Upper lobe of left lung (tissue), 6 donors: ENCODE measurements around the gene DSC2. TPM values are rescaled to one million over a fixed set of nuclear protein-coding genes. Genes with fewer than 3 reads are reported as not detected.

Experiments
- ATAC-seq, 2 donors: fragments of 200-7000 bp; cut with Tn5 transposase; one replicate each; pipeline ENCODE4 v1.9.1; 2022; ENCODE audit warnings: mild to moderate bottlenecking in 2 of 2, moderate library complexity in 2 of 2; ENCODE audit not compliant: low FRiP score in 2 of 2
- DNase-seq, 2 donors: peaks; one replicate each; pipeline ENCODE4 v3.0.0-alpha.2; 2019 to 2020
- H3K27ac ChIP-seq, 4 donors: fragments of 200-600 bp; sonication (generic); one replicate each; pipeline ENCODE4 v1.5.1; 2016 to 2019
- H3K27me3 ChIP-seq, 4 donors: fragments of 200-600 bp; sonication (generic); one replicate each; pipeline ENCODE4 v1.5.1; 2017 to 2019
- H3K36me3 ChIP-seq, 4 donors: fragments of 200-600 bp; sonication (generic); one replicate each; pipeline ENCODE4 v1.5.1; 2016 to 2019
- H3K4me1 ChIP-seq, 4 donors: fragments of 200-600 bp; sonication (generic); one replicate each; pipeline ENCODE4 v1.5.1; 2018 to 2019
- H3K4me3 ChIP-seq, 4 donors: fragments of 200-600 bp; sonication (generic); one replicate each; pipeline ENCODE4 v1.5.1; 2017 to 2019; ENCODE audit warnings: mild to moderate bottlenecking in 2 of 4, moderate library complexity in 1 of 4
- H3K9me3 ChIP-seq, 4 donors: fragments of 200-600 bp; sonication (generic); one replicate each; pipeline ENCODE4 v1.5.1; 2018 to 2019
- EP300 ChIP-seq, 4 donors: sonication (generic); formaldehyde crosslinking; IDR thresholded peaks; one replicate each; pipeline ENCODE4 v1.5.1; 2017; ENCODE audit warnings: antibody characterized with exemption in 4 of 4, control low read depth in 2 of 4
- POLR2A ChIP-seq, 4 donors: fragments of 450-650 bp; IDR thresholded peaks; one replicate each; pipeline ENCODE4 v1.5.1; 2016 to 2017; ENCODE audit warnings: antibody characterized with exemption in 4 of 4, mild to moderate bottlenecking in 2 of 4
- POLR2AphosphoS5 ChIP-seq, 2 donors: sonication (generic); formaldehyde crosslinking; IDR thresholded peaks; one replicate each; pipeline ENCODE4 v1.5.1; 2017; ENCODE audit warnings: antibody characterized with exemption in 2 of 2
- WGBS, 2 donors: methylation state at CpG; one replicate each; pipeline ENCODE4 v1.1.5; 2017 to 2018; 5-methylcytosine and 5-hydroxymethylcytosine counted together
- total RNA-seq, 6 donors: library from RNA; depleted of rRNA in 4 of 6; stranded (reverse); fragments of >200 nt in 4 of 6; gene quantifications; one replicate each; pipeline versions ENCODE4 v1.1.0 to v1.2.1, GENCODE V29; 2016 to 2021
- TF ChIP-seq, protein P1 (sequence below), 6 experiments: fragments of 450-650 bp in 4 of 6; fragments of 200-600 bp in 2 of 6; sonication (generic) in 2 of 6; IDR thresholded peaks; one replicate each; pipeline ENCODE4 v1.5.1; 2016 to 2019; ENCODE audit warnings: antibody characterized with exemption in 6 of 6
- donor health status: DM: no; HTN: no; CAD: no; lungs with moderate emphysema.
- donor health status: DM: no; HTN: yes; CAD: no; lungs with severe emphysema.

Gene DSC2
- total RNA-seq, 6 donors from 2014 or later: 2.1 to 19.5 (median 13.2) TPM

DNA sequence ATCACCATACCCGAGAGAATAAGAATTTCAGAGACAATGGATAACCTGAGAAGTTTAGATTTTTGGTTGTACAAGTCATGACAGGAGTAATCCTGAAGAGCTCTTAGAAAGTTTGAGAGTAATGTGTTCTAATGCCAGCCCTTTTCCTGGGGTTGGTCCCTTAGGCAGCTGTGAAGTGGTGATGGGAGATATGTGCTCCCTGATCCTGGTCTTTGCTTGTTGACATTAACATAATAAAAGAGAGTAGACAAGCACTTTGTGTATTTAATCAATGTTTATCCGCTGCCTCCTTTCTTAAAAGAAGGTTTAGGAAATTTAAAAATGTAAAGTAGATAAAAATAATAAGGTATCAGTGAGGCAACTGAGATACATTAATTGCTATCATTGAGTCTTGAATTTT, 45.9 kb downstream of the DSC2 start:
- Histone ChIP-seq H3K4me3 (no peak overlapping the region), H3K9me3 (peaks cover 0 to 3% (median 0%) of the 10 kb centered on the region in 4 donors), H3K36me3 (no peaks in the 10 kb centered on the region), H3K27ac (no peak overlapping the region), H3K4me1 (no peaks in the 10 kb centered on the region), H3K27me3 (no peaks in the 10 kb centered on the region)
- no peak for DNase-seq
- TF ChIP-seq, protein P1, sequence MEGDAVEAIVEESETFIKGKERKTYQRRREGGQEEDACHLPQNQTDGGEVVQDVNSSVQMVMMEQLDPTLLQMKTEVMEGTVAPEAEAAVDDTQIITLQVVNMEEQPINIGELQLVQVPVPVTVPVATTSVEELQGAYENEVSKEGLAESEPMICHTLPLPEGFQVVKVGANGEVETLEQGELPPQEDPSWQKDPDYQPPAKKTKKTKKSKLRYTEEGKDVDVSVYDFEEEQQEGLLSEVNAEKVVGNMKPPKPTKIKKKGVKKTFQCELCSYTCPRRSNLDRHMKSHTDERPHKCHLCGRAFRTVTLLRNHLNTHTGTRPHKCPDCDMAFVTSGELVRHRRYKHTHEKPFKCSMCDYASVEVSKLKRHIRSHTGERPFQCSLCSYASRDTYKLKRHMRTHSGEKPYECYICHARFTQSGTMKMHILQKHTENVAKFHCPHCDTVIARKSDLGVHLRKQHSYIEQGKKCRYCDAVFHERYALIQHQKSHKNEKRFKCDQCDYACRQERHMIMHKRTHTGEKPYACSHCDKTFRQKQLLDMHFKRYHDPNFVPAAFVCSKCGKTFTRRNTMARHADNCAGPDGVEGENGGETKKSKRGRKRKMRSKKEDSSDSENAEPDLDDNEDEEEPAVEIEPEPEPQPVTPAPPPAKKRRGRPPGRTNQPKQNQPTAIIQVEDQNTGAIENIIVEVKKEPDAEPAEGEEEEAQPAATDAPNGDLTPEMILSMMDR (IDR thresholded peaks at IDR 0.05): no peak
- TF ChIP-seq POLR2AphosphoS5 (IDR thresholded peaks at IDR 0.05) (no peak), POLR2A (IDR thresholded peaks at IDR 0.05) (no peak), EP300 (IDR thresholded peaks at IDR 0.05) (no peak)
- no peak for ATAC-seq
- 72 to 77% methylated on average over 2 of the region's 2 CpGs for WGBS, 2 donors

DNA sequence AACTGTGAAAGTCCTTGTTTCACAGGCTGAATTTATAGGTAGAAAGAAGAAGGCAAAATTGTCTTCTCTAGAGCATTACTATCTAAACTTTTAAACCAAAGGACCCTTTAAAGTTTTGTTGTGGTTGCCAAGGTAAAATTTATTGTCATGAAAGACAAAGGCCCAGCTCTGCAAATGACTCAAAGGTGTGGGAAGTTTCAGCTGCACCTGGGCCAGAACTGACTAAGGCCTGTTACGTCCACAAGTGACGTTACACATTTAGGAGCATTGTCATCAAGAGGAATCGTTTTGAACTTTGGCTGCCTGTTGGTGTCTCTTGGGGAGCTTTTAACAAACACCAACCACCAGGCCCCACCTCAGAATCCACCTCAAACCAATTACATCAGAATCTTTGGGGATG, 51.6 kb downstream of the DSC2 start:
- Histone ChIP-seq H3K27ac (no peak overlapping the region), H3K36me3 (no peaks in the 10 kb centered on the region), H3K4me1 (no peaks in the 10 kb centered on the region), H3K9me3 (peaks cover 0 to 3% (median 0%) of the 10 kb centered on the region in 4 donors), H3K27me3 (no peaks in the 10 kb centered on the region), H3K4me3 (no peak overlapping the region)
- TF ChIP-seq POLR2A (IDR thresholded peaks at IDR 0.05) (no peak), EP300 (IDR thresholded peaks at IDR 0.05) (no peak), POLR2AphosphoS5 (IDR thresholded peaks at IDR 0.05) (no peak)
- TF ChIP-seq, protein P1 (IDR thresholded peaks at IDR 0.05): no peak
- 88 to 89% methylated on average over 3 of the region's 3 CpGs for WGBS, 2 donors
- ATAC-seq (no peak), DNase-seq (no peak)

DNA sequence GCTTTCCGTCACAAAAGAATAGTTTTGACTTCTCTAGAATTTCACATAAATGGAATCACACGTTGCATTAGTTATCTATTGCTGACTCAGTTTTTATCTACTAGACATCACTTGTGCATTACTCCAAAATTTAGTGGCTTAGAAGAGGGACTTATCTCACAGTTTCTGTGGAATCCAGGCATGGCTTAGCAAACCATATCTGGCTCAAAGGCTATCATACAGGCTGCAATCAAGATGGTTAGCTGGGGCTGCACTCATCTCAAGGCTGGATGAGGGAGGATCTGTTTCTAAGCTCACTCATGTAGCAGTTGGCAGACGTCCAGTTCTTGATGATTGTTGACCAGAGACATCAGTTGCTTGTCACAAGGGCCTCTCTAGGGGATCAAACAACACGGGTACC, 53.0 kb downstream of the DSC2 start:
- H3K9me3 ChIP-seq: peaks cover 0 to 3% (median 0%) of the 10 kb centered on the region in 4 donors
- H3K36me3 ChIP-seq: no peaks in the 10 kb centered on the region
- TF ChIP-seq POLR2A (IDR thresholded peaks at IDR 0.05) (no peak), POLR2AphosphoS5 (IDR thresholded peaks at IDR 0.05) (no peak), EP300 (IDR thresholded peaks at IDR 0.05) (no peak)
- TF ChIP-seq, protein P1 (IDR thresholded peaks at IDR 0.05): no peak
- WGBS, 2 donors: 49 to 62% methylated on average over 4 of the region's 4 CpGs
- no peak overlapping the region for H3K27ac ChIP-seq
- H3K27me3 ChIP-seq: no peaks in the 10 kb centered on the region
- no peak overlapping the region for H3K4me3 ChIP-seq
- no peaks in the 10 kb centered on the region for H3K4me1 ChIP-seq
- ATAC-seq: no peak
- DNase-seq: no peak

DNA sequence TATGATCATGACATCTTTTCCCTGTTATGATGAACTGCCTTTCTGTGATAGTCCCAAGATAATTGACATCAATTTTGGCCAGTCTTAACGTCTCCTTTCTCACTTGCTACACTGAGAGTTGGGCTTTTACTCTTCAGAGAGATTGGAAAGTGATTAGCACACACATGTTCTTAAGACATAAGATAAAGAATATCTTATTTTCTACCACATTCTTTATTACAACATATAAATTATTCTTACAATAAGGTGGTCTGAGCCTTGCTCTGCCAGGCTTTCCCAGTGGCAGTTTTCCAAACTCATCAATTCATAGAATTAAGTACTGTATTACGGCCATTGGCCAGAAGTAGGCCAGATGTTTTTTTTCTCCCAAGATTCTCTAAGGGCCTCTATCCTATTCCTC, 54.0 kb downstream of the DSC2 start:
- ATAC-seq: no peak
- no peak for DNase-seq
- Histone ChIP-seq H3K9me3 (no peaks in the 10 kb centered on the region), H3K27ac (no peak overlapping the region), H3K36me3 (no peaks in the 10 kb centered on the region), H3K4me1 (no peaks in the 10 kb centered on the region), H3K4me3 (no peak overlapping the region), H3K27me3 (peaks cover 0 to 4% (median 0%) of the 10 kb centered on the region in 4 donors)
- WGBS, 2 donors: 57 to 73% methylated on average over 2 of the region's 2 CpGs
- TF ChIP-seq POLR2AphosphoS5 (IDR thresholded peaks at IDR 0.05): no peak
- TF ChIP-seq EP300 (IDR thresholded peaks at IDR 0.05): no peak
- no peak for TF ChIP-seq POLR2A (IDR thresholded peaks at IDR 0.05)
- TF ChIP-seq, protein P1 (IDR thresholded peaks at IDR 0.05): no peak

DNA sequence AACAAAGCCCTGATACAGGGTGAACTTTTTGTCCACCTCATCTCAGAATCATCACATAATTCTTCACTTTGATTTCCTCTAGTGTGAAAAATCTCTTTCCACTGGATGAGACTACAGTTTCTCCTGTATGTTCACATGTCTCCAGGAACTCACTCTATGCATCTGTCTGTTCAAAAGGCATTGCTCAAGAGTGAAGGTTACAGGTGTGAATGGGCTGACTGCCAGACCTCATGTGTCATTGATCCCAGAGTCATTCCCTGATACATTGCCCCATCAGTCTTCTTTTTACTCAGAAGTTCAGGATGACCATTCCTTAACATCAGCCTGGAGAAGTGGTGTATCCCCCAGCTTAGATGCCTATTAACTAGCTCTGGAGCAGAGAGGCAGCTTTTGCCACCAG, 55.3 kb downstream of the DSC2 start:
- Histone ChIP-seq H3K9me3 (no peaks in the 10 kb centered on the region), H3K4me3 (no peak overlapping the region), H3K36me3 (no peaks in the 10 kb centered on the region), H3K27ac (no peak overlapping the region), H3K27me3 (peaks cover 0 to 16% (median 8%) of the 10 kb centered on the region in 4 donors), H3K4me1 (peaks cover 0 to 11% (median 10%) of the 10 kb centered on the region in 4 donors)
- ATAC-seq (no peak), DNase-seq (no peak)
- TF ChIP-seq, protein P1 (IDR thresholded peaks at IDR 0.05): no peak
- TF ChIP-seq POLR2A (IDR thresholded peaks at IDR 0.05) (no peak), EP300 (IDR thresholded peaks at IDR 0.05) (no peak), POLR2AphosphoS5 (IDR thresholded peaks at IDR 0.05) (no peak)
